ENCODE data around the gene EGFL7.

Gene EGFL7

GRCh38 chr9:136675477-136676296, 13.0 kb downstream of the EGFL7 start:
- H3K4me3 ChIP-seq (ENCODE audit: insufficient read depth, low read depth, low read length, poor library complexity, severe bottlenecking) = no peak overlapping the region
- H3K9me3 ChIP-seq (ENCODE audit: control insufficient read depth, low read length) = no peaks in the 10 kb centered on the region
- H3K4me1 ChIP-seq (ENCODE audit: control insufficient read depth, insufficient read depth, low read length, poor library complexity, severe bottlenecking) = no peaks in the 10 kb centered on the region
- H3K27ac ChIP-seq (ENCODE audit: insufficient read depth, low read length, poor library complexity, severe bottlenecking) = no peak overlapping the region
- H3K36me3 ChIP-seq (ENCODE audit: control insufficient read depth, insufficient read depth, low read length) = peaks cover 7% of the 10 kb centered on the region
- no peaks in the 10 kb centered on the region for H3K27me3 ChIP-seq (replicated peaks; ENCODE audit: control insufficient read depth, insufficient read depth, low read length, poor library complexity, severe bottlenecking)
- DNase-seq = no peak

- DNase-seq = no peak
- Histone ChIP-seq H3K27me3 (replicated peaks; ENCODE audit: control insufficient read depth, insufficient read depth, low read length, poor library complexity, severe bottlenecking) (no peaks in the 10 kb centered on the region), H3K36me3 (ENCODE audit: control insufficient read depth, insufficient read depth, low read length) (peaks cover 7% of the 10 kb centered on the region), H3K4me3 (ENCODE audit: insufficient read depth, low read depth, low read length, poor library complexity, severe bottlenecking) (no peak overlapping the region), H3K4me1 (ENCODE audit: control insufficient read depth, insufficient read depth, low read length, poor library complexity, severe bottlenecking) (no peaks in the 10 kb centered on the region), H3K9me3 (ENCODE audit: control insufficient read depth, low read length) (no peaks in the 10 kb centered on the region), H3K27ac (ENCODE audit: insufficient read depth, low read length, poor library complexity, severe bottlenecking) (no peak overlapping the region)
Observed at GRCh38 chr9:136676297-136676794, 13.6 kb downstream of the EGFL7 start.

GRCh38 chr9:136676920-136677686, 14.4 kb downstream of the EGFL7 start:
- Histone ChIP-seq H3K9me3 (ENCODE audit: control insufficient read depth, low read length) (no peaks in the 10 kb centered on the region), H3K27me3 (replicated peaks; ENCODE audit: control insufficient read depth, insufficient read depth, low read length, poor library complexity, severe bottlenecking) (no peaks in the 10 kb centered on the region), H3K36me3 (ENCODE audit: control insufficient read depth, insufficient read depth, low read length) (peaks cover 7% of the 10 kb centered on the region), H3K4me1 (ENCODE audit: control insufficient read depth, insufficient read depth, low read length, poor library complexity, severe bottlenecking) (no peaks in the 10 kb centered on the region), H3K4me3 (ENCODE audit: insufficient read depth, low read depth, low read length, poor library complexity, severe bottlenecking) (no peak overlapping the region), H3K27ac (ENCODE audit: insufficient read depth, low read length, poor library complexity, severe bottlenecking) (no peak overlapping the region)
- DNase-seq = no peak

GRCh38 chr9:136678034-136678433, 15.3 kb downstream of the EGFL7 start:
- Histone ChIP-seq H3K9me3 (ENCODE audit: control insufficient read depth, low read length) (no peaks in the 10 kb centered on the region), H3K36me3 (ENCODE audit: control insufficient read depth, insufficient read depth, low read length) (peaks cover 7% of the 10 kb centered on the region), H3K4me1 (ENCODE audit: control insufficient read depth, insufficient read depth, low read length, poor library complexity, severe bottlenecking) (no peaks in the 10 kb centered on the region), H3K27ac (ENCODE audit: insufficient read depth, low read length, poor library complexity, severe bottlenecking) (no peak overlapping the region), H3K27me3 (replicated peaks; ENCODE audit: control insufficient read depth, insufficient read depth, low read length, poor library complexity, severe bottlenecking) (no peaks in the 10 kb centered on the region), H3K4me3 (ENCODE audit: insufficient read depth, low read depth, low read length, poor library complexity, severe bottlenecking) (no peak overlapping the region)
- no peak for DNase-seq

- H3K4me3 ChIP-seq (ENCODE audit: insufficient read depth, low read depth, low read length, poor library complexity, severe bottlenecking) = no peak overlapping the region
- no peaks in the 10 kb centered on the region for H3K27me3 ChIP-seq (replicated peaks; ENCODE audit: control insufficient read depth, insufficient read depth, low read length, poor library complexity, severe bottlenecking)
- peaks cover 7% of the 10 kb centered on the region for H3K36me3 ChIP-seq (ENCODE audit: control insufficient read depth, insufficient read depth, low read length)
- no peaks in the 10 kb centered on the region for H3K4me1 ChIP-seq (ENCODE audit: control insufficient read depth, insufficient read depth, low read length, poor library complexity, severe bottlenecking)
- no peaks in the 10 kb centered on the region for H3K9me3 ChIP-seq (ENCODE audit: control insufficient read depth, low read length)
- no peak overlapping the region for H3K27ac ChIP-seq (ENCODE audit: insufficient read depth, low read length, poor library complexity, severe bottlenecking)
- no peak for DNase-seq
Observed at GRCh38 chr9:136678624-136679023, 15.9 kb downstream of the EGFL7 start.

- Histone ChIP-seq H3K27me3 (replicated peaks; ENCODE audit: control insufficient read depth, insufficient read depth, low read length, poor library complexity, severe bottlenecking) (no peaks in the 10 kb centered on the region), H3K4me3 (ENCODE audit: insufficient read depth, low read depth, low read length, poor library complexity, severe bottlenecking) (no peak overlapping the region), H3K36me3 (ENCODE audit: control insufficient read depth, insufficient read depth, low read length) (peaks cover 7% of the 10 kb centered on the region), H3K27ac (ENCODE audit: insufficient read depth, low read length, poor library complexity, severe bottlenecking) (no peak overlapping the region), H3K4me1 (ENCODE audit: control insufficient read depth, insufficient read depth, low read length, poor library complexity, severe bottlenecking) (no peaks in the 10 kb centered on the region), H3K9me3 (ENCODE audit: control insufficient read depth, low read length) (no peaks in the 10 kb centered on the region)
- DNase-seq = no peak
Observed at GRCh38 chr9:136679431-136679941, 16.8 kb downstream of the EGFL7 start.

GRCh38 chr9:136681029-136681428, 18.3 kb downstream of the EGFL7 start:
- Histone ChIP-seq H3K4me3 (ENCODE audit: insufficient read depth, low read depth, low read length, poor library complexity, severe bottlenecking) (no peak overlapping the region), H3K4me1 (ENCODE audit: control insufficient read depth, insufficient read depth, low read length, poor library complexity, severe bottlenecking) (peaks cover 3% of the 10 kb centered on the region), H3K27ac (ENCODE audit: insufficient read depth, low read length, poor library complexity, severe bottlenecking) (no peak overlapping the region), H3K9me3 (ENCODE audit: control insufficient read depth, low read length) (no peaks in the 10 kb centered on the region), H3K36me3 (ENCODE audit: control insufficient read depth, insufficient read depth, low read length) (peaks cover 6% of the 10 kb centered on the region), H3K27me3 (replicated peaks; ENCODE audit: control insufficient read depth, insufficient read depth, low read length, poor library complexity, severe bottlenecking) (no peaks in the 10 kb centered on the region)
- DNase-seq = no peak

GRCh38 chr9:136681945-136682699, 19.4 kb downstream of the EGFL7 start:
- no peak overlapping the region for H3K4me3 ChIP-seq (ENCODE audit: insufficient read depth, low read depth, low read length, poor library complexity, severe bottlenecking)
- H3K36me3 ChIP-seq (ENCODE audit: control insufficient read depth, insufficient read depth, low read length) = no peaks in the 10 kb centered on the region
- H3K27ac ChIP-seq (ENCODE audit: insufficient read depth, low read length, poor library complexity, severe bottlenecking) = no peak overlapping the region
- DNase-seq = no peak
- H3K9me3 ChIP-seq (ENCODE audit: control insufficient read depth, low read length) = no peaks in the 10 kb centered on the region
- no peaks in the 10 kb centered on the region for H3K27me3 ChIP-seq (replicated peaks; ENCODE audit: control insufficient read depth, insufficient read depth, low read length, poor library complexity, severe bottlenecking)
- peaks cover 10% of the 10 kb centered on the region for H3K4me1 ChIP-seq (ENCODE audit: control insufficient read depth, insufficient read depth, low read length, poor library complexity, severe bottlenecking)

GRCh38 chr9:136682710-136683109, 20.0 kb downstream of the EGFL7 start:
- Histone ChIP-seq H3K27me3 (replicated peaks; ENCODE audit: control insufficient read depth, insufficient read depth, low read length, poor library complexity, severe bottlenecking) (no peaks in the 10 kb centered on the region), H3K9me3 (ENCODE audit: control insufficient read depth, low read length) (no peaks in the 10 kb centered on the region), H3K4me3 (ENCODE audit: insufficient read depth, low read depth, low read length, poor library complexity, severe bottlenecking) (no peak overlapping the region), H3K4me1 (ENCODE audit: control insufficient read depth, insufficient read depth, low read length, poor library complexity, severe bottlenecking) (peaks cover 11% of the 10 kb centered on the region), H3K36me3 (ENCODE audit: control insufficient read depth, insufficient read depth, low read length) (no peaks in the 10 kb centered on the region), H3K27ac (ENCODE audit: insufficient read depth, low read length, poor library complexity, severe bottlenecking) (no peak overlapping the region)
- DNase-seq = no peak

Data from effector memory CD4-positive, alpha-beta T cell (primary cell).